ENCODE data around the gene KLRF1.

Gene KLRF1

DNA sequence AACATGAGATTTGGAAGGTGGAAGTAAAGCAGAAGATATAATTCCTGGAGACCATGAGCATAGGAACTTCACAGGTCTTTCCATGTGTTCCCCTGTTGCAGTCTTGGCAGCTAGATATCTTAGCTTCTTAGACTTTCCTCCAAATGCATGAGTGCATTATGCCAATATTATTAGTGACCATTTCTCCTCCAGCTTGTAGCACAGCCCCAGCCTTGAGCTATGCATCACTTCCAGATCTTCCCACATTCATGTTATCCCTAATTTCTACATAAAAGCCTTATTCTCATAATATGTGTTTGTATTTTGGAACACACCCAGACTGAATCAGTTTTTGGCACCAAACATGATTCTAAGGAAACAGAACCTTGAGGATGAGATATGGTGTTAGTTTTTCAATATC, 30.9 kb downstream of the KLRF1 start:
- no peaks in the 10 kb centered on the region for H3K9me2 ChIP-seq (replicated peaks; ENCODE audit: low read depth, low read length)
- peak overlapping the region; percentile 97 for H3K4me2 ChIP-seq (ENCODE audit: low read depth, low read length, poor library complexity, severe bottlenecking)
- H3K4me1 ChIP-seq (ENCODE audit: insufficient read depth, low read length, poor library complexity, severe bottlenecking), result peaks cover 45% of the 10 kb centered on the region
- H3K79me2 ChIP-seq (ENCODE audit: insufficient read depth, low read length), result peaks cover 98% of the 10 kb centered on the region
- TF ChIP-seq EZH2phosphoT487 (IDR thresholded peaks at IDR 0.05; ENCODE audit: borderline replicate concordance) (no peak), CTCF (conservative IDR thresholded peaks at IDR 0.05; ENCODE audit: low read length) (no peak)
- no peaks in the 10 kb centered on the region for H3F3A ChIP-seq (ENCODE audit: low read depth)
- H3K9ac ChIP-seq (ENCODE audit: low read depth, low read length, poor library complexity, severe bottlenecking), result peak overlapping the region; percentile 93
- peak overlapping the region; percentile 82 for H3K4me3 ChIP-seq (ENCODE audit: low read length, poor library complexity, severe bottlenecking)
- H4K20me1 ChIP-seq (ENCODE audit: insufficient read depth, low read length, poor library complexity, severe bottlenecking), result no peaks in the 10 kb centered on the region
- no peaks in the 10 kb centered on the region for H3K9me3 ChIP-seq (ENCODE audit: insufficient read depth, low read depth, low read length)
- peaks cover 42% of the 10 kb centered on the region for H3K36me3 ChIP-seq (ENCODE audit: insufficient read depth, low read length)
- H2AFZ ChIP-seq (ENCODE audit: low read length), result no peak overlapping the region
- H3K27me3 ChIP-seq (ENCODE audit: insufficient read depth, low read length, poor library complexity, severe bottlenecking), result no peaks in the 10 kb centered on the region

DNA sequence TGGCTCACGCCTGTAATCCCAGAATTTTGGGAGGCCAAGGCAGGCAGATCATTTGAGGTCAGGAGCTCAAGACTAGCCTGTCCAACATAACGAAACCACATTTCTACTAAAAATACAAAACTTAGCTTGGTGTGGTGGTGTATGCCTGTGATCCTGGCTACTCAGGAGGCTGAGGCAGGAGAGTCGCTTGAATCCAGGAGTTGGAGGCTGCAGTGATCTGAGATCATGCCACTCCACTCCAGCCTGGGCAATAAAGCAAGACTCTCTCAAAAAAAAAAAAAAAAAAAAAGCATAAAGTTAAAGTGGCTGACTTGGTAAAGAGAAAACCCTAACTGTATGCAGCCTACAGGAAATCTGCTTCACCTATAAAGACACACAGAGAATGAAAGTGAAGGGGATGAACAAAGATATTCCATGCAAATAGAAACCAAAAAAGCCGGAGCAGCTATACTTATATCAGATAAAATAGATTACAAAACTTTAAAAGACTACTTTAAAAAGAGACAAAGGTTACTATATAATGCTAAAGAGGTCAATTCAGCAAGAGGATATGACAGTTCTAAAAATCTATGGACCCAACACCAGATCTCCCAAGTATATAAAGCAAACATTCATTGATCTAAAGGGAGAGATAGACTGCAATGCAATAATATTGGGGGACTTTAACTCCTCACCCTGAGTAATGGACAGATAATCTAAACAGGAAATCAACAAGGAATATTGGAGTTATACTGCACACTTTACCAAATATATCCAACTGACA, 37.8 kb downstream of the KLRF1 start:
- H3K9me3 ChIP-seq (ENCODE audit: insufficient read depth, low read depth, low read length), result peaks cover 4% of the 10 kb centered on the region; the same call in 1 of the 2 replicates
- peak overlapping the region; percentile 82 for H3K4me3 ChIP-seq (ENCODE audit: low read length, poor library complexity, severe bottlenecking)
- H3K79me2 ChIP-seq (ENCODE audit: insufficient read depth, low read length), result peaks cover 100% of the 10 kb centered on the region
- H3K36me3 ChIP-seq (ENCODE audit: insufficient read depth, low read length), result no peaks in the 10 kb centered on the region
- no peak overlapping the region for H2AFZ ChIP-seq (ENCODE audit: low read length)
- peak overlapping the region; percentile 93 for H3K9ac ChIP-seq (ENCODE audit: low read depth, low read length, poor library complexity, severe bottlenecking)
- H4K20me1 ChIP-seq (ENCODE audit: insufficient read depth, low read length, poor library complexity, severe bottlenecking), result no peaks in the 10 kb centered on the region
- peaks cover 6% of the 10 kb centered on the region for H3K4me1 ChIP-seq (ENCODE audit: insufficient read depth, low read length, poor library complexity, severe bottlenecking)
- H3K27me3 ChIP-seq (ENCODE audit: insufficient read depth, low read length, poor library complexity, severe bottlenecking), result no peaks in the 10 kb centered on the region
- TF ChIP-seq CTCF (conservative IDR thresholded peaks at IDR 0.05; ENCODE audit: low read length) (no peak), EZH2phosphoT487 (IDR thresholded peaks at IDR 0.05; ENCODE audit: borderline replicate concordance) (no peak)
- peak overlapping the region; percentile 97 for H3K4me2 ChIP-seq (ENCODE audit: low read depth, low read length, poor library complexity, severe bottlenecking)
- H3F3A ChIP-seq (ENCODE audit: low read depth), result peaks cover 7% of the 10 kb centered on the region; the same call in 1 of the 2 replicates
- no peaks in the 10 kb centered on the region for H3K9me2 ChIP-seq (replicated peaks; ENCODE audit: low read depth, low read length)

DNA sequence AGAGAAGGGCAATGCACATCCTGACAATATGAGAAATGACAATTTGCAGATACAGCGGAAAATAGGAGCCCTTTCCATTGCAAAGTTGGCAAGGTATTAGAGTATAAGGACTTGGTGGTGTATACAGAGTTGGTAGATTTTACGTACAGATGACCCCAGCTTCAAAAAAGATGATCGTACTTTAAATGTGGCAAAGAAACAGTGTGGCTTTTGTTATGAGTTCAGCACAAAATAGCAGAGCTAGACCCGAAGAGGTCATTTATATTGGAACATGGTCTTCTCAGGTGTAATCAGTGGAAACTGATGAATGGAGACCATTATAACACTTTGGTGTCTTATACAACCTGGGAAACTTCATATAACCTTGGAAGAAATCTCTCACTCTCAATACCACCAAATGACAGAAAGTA, 39.6 kb downstream of the KLRF1 start:
- peak overlapping the region; percentile 97 for H3K4me2 ChIP-seq (ENCODE audit: low read depth, low read length, poor library complexity, severe bottlenecking)
- H4K20me1 ChIP-seq (ENCODE audit: insufficient read depth, low read length, poor library complexity, severe bottlenecking), result no peaks in the 10 kb centered on the region
- no peaks in the 10 kb centered on the region for H3K9me2 ChIP-seq (replicated peaks; ENCODE audit: low read depth, low read length)
- no peaks in the 10 kb centered on the region for H3K36me3 ChIP-seq (ENCODE audit: insufficient read depth, low read length)
- H3K27me3 ChIP-seq (ENCODE audit: insufficient read depth, low read length, poor library complexity, severe bottlenecking), result no peaks in the 10 kb centered on the region
- peaks cover 18% of the 10 kb centered on the region for H3K4me1 ChIP-seq (ENCODE audit: insufficient read depth, low read length, poor library complexity, severe bottlenecking)
- peak overlapping the region; percentile 93 for H3K9ac ChIP-seq (ENCODE audit: low read depth, low read length, poor library complexity, severe bottlenecking)
- H3K4me3 ChIP-seq (ENCODE audit: low read length, poor library complexity, severe bottlenecking), result peak overlapping the region; percentile 82
- peaks cover 99% of the 10 kb centered on the region for H3K79me2 ChIP-seq (ENCODE audit: insufficient read depth, low read length)
- H3F3A ChIP-seq (ENCODE audit: low read depth), result peaks cover 7% of the 10 kb centered on the region; the same call in 1 of the 2 replicates
- TF ChIP-seq EZH2phosphoT487 (IDR thresholded peaks at IDR 0.05; ENCODE audit: borderline replicate concordance), result no peak
- no peak for TF ChIP-seq CTCF (conservative IDR thresholded peaks at IDR 0.05; ENCODE audit: low read length)
- peaks cover 4% of the 10 kb centered on the region; the same call in 1 of the 2 replicates for H3K9me3 ChIP-seq (ENCODE audit: insufficient read depth, low read depth, low read length)
- H2AFZ ChIP-seq (ENCODE audit: low read length), result no peak overlapping the region

Measured in Loucy (cell line).